ENCODE data around the gene ZNF473.

DNA sequence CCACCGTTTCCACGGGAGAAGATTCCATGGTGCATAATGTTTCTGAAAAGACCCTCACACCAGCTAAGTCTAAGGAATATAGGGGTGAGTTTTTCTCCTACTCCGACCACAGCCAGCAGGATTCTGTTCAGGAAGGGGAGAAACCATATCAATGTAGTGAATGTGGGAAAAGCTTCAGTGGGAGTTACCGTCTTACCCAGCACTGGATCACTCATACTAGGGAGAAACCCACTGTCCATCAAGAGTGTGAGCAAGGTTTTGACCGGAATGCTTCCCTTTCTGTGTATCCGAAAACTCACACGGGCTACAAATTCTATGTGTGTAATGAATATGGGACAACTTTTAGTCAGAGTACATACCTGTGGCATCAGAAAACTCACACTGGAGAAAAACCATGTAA is 19.1 kb downstream of the ZNF473 start:
- TF ChIP-seq, protein P1, sequence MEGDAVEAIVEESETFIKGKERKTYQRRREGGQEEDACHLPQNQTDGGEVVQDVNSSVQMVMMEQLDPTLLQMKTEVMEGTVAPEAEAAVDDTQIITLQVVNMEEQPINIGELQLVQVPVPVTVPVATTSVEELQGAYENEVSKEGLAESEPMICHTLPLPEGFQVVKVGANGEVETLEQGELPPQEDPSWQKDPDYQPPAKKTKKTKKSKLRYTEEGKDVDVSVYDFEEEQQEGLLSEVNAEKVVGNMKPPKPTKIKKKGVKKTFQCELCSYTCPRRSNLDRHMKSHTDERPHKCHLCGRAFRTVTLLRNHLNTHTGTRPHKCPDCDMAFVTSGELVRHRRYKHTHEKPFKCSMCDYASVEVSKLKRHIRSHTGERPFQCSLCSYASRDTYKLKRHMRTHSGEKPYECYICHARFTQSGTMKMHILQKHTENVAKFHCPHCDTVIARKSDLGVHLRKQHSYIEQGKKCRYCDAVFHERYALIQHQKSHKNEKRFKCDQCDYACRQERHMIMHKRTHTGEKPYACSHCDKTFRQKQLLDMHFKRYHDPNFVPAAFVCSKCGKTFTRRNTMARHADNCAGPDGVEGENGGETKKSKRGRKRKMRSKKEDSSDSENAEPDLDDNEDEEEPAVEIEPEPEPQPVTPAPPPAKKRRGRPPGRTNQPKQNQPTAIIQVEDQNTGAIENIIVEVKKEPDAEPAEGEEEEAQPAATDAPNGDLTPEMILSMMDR (IDR thresholded peaks at IDR 0.05) = no peak
- no peak for TF ChIP-seq POLR2AphosphoS5 (IDR thresholded peaks at IDR 0.05; ENCODE audit: low read depth, low read length)

All from Panc1 (cell line).